ENCODE results near the gene PACC1.
"Not testable (repeated sequence)": the region's sequence is repeated elsewhere in the genome, so short reads cannot be mapped to it uniquely, and the experiment has no call there.

The PACC1 gene

GRCh38 chr1:212395678-212396437, 18.8 kb downstream of the PACC1 start:
- not testable (repeated sequence) for DNase-seq

GRCh38 chr1:212388985-212389716, 25.5 kb downstream of the PACC1 start:
- DNase-seq, result no peak

- no peak for DNase-seq
Measured at GRCh38 chr1:212386029-212386428, 28.7 kb downstream of the PACC1 start.

- no peak for DNase-seq
Measured at GRCh38 chr1:212381397-212382035, 33.2 kb downstream of the PACC1 start.

- no peak for DNase-seq
Measured at GRCh38 chr1:212379366-212379765, 35.3 kb downstream of the PACC1 start.

- no peak for DNase-seq
Measured at GRCh38 chr1:212377644-212378043, 37.0 kb downstream of the PACC1 start.

- no peak for DNase-seq
Measured at GRCh38 chr1:212375986-212376385, 38.7 kb downstream of the PACC1 start.

GRCh38 chr1:212368073-212368484, 46.6 kb downstream of the PACC1 start:
- DNase-seq, result peak; percentile 63

GRCh38 chr1:212367474-212368072, 47.1 kb downstream of the PACC1 start:
- no peak for DNase-seq

- no peak for DNase-seq
Measured at GRCh38 chr1:212366901-212367300, 47.8 kb downstream of the PACC1 start.

- DNase-seq, result no peak
Measured at GRCh38 chr1:212364985-212365384, 49.7 kb downstream of the PACC1 start.

- DNase-seq, result no peak
Measured at GRCh38 chr1:212359794-212360479, 54.7 kb downstream of the PACC1 start.

GRCh38 chr1:212355230-212355969, 59.3 kb downstream of the PACC1 start:
- DNase-seq, result no peak

- no peak for DNase-seq
Measured at GRCh38 chr1:212354464-212354863, 60.2 kb downstream of the PACC1 start.

- DNase-seq, result no peak
Measured at GRCh38 chr1:212353181-212353580, 61.5 kb downstream of the PACC1 start.

- no peak for DNase-seq
Measured at GRCh38 chr1:212351588-212352362, 62.9 kb downstream of the PACC1 start.

- no peak for DNase-seq
Measured at GRCh38 chr1:212346601-212347000, 68.1 kb downstream of the PACC1 start.

- DNase-seq, result no peak
Measured at GRCh38 chr1:212344905-212345304, 69.8 kb downstream of the PACC1 start.

- DNase-seq, result no peak
Measured at GRCh38 chr1:212341090-212341489, 73.6 kb downstream of the PACC1 start.

GRCh38 chr1:212329105-212329504, 85.6 kb downstream of the PACC1 start:
- DNase-seq, result no peak

- DNase-seq, result no peak
Measured at GRCh38 chr1:212328248-212328647, 86.4 kb downstream of the PACC1 start.

All from NCI-H510A treated with DMSO at 0.1 percent for 48 hours (cell line).